Measurements from ENCODE around the gene HMCN2.

Gene HMCN2

GRCh38 chr9:130414081-130414731 is 148.6 kb downstream of the HMCN2 start:
- TF ChIP-seq CTCF (IDR thresholded peaks at IDR 0.05; ENCODE audit: low read depth, low read length) = no peak
- no peak for DNase-seq (ENCODE audit: extremely low read depth, low read depth)

- no peak for DNase-seq (ENCODE audit: extremely low read depth, low read depth)
- TF ChIP-seq CTCF (IDR thresholded peaks at IDR 0.05; ENCODE audit: low read depth, low read length) = no peak
Measured at GRCh38 chr9:130414910-130415746, 149.6 kb downstream of the HMCN2 start.

- DNase-seq (ENCODE audit: extremely low read depth, low read depth) = no peak
- TF ChIP-seq CTCF (IDR thresholded peaks at IDR 0.05; ENCODE audit: low read depth, low read length) = no peak
Measured at GRCh38 chr9:130417602-130418001, 152.0 kb downstream of the HMCN2 start.

- DNase-seq (ENCODE audit: extremely low read depth, low read depth) = no peak
Measured at GRCh38 chr9:130418776-130419175, 153.2 kb downstream of the HMCN2 start.

GRCh38 chr9:130419521-130420035 is 154.0 kb downstream of the HMCN2 start:
- DNase-seq (ENCODE audit: extremely low read depth, low read depth) = no peak
- TF ChIP-seq CTCF (IDR thresholded peaks at IDR 0.05; ENCODE audit: low read depth, low read length) = no peak

More at GRCh38 chr9:130418776-130419175, 153.2 kb downstream of the HMCN2 start:
- no peak for TF ChIP-seq CTCF (IDR thresholded peaks at IDR 0.05; ENCODE audit: low read depth, low read length)

GRCh38 chr9:130421154-130421801 is 155.7 kb downstream of the HMCN2 start:
- no peak for DNase-seq (ENCODE audit: extremely low read depth, low read depth)
- TF ChIP-seq CTCF (IDR thresholded peaks at IDR 0.05; ENCODE audit: low read depth, low read length) = no peak

All from AG09319 (cell line).